ENCODE measurements around the gene C2CD2.

GRCh38 chr21:41883582-41883981 is 70.2 kb downstream of the C2CD2 start:
- TF ChIP-seq NFIC (IDR thresholded peaks at IDR 0.05; ENCODE audit: borderline replicate concordance) (no peak), CTCF (IDR thresholded peaks at IDR 0.05) (no peak), NRF1 (IDR thresholded peaks at IDR 0.05; ENCODE audit: low read depth, low read length) (no peak), MXI1 (IDR thresholded peaks at IDR 0.05; ENCODE audit: low read depth, low read length) (no peak), GABPA (IDR thresholded peaks at IDR 0.05; ENCODE audit: low read depth) (no peak), YY1 (IDR thresholded peaks at IDR 0.05; ENCODE audit: low read depth) (no peak)
